Stomach (tissue), 4 donors: ENCODE results near the gene OPRPN.

Experiments
- CTCF ChIP-seq, 7 experiments: fragments of 450-650 bp in 4 of 7; fragments of 200-600 bp in 3 of 7; sonication (generic) in 3 of 7; IDR thresholded peaks; one replicate each; pipeline ENCODE4 v1.5.1; 2016 to 2019; ENCODE audit warnings: antibody characterized with exemption in 7 of 7, control low read depth in 2 of 7, mild to moderate bottlenecking in 1 of 7
- EP300 ChIP-seq: sonication (generic); formaldehyde crosslinking; IDR thresholded peaks from one replicate; pipeline ENCODE4 v1.6.1; 2017; ENCODE audit warnings: antibody characterized with exemption
- POLR2A ChIP-seq, 4 donors: fragments of 450-650 bp; IDR thresholded peaks; one replicate each; pipeline ENCODE4 v1.6.1; 2016; ENCODE audit warnings: antibody characterized with exemption in 4 of 4, control low read depth in 2 of 4, mild to moderate bottlenecking in 1 of 4, moderate library complexity in 1 of 4

DNA sequence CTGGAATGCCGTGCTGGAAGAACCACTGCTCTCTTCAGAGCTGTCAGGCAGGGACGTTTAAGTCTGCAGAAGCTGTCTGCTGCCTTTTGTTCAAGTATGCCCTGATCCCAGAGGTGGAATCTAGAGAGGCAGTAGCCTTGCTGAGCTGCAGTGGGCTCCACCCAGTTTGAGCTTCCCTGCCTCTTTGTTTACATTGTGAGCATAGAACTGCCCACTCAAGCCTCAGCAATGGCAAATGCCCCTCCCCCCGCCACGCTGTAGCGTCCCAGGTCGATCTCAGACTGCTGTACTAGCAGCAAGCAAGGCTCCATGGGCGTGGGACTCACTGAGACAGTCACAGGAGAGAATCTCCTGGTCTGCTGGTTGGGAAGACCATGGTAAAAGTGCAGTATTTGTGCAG lies 39.5 kb downstream of the OPRPN start:
- TF ChIP-seq CTCF (IDR thresholded peaks at IDR 0.05) (no peak), EP300 (no peak), POLR2A (IDR thresholded peaks at IDR 0.05) (no peak)
